Measurements from ENCODE around the gene SH3BP4.
A peak's percentile ranks its signal among the peaks of the same experiment; 100 is the strongest.

The SH3BP4 gene

DNA sequence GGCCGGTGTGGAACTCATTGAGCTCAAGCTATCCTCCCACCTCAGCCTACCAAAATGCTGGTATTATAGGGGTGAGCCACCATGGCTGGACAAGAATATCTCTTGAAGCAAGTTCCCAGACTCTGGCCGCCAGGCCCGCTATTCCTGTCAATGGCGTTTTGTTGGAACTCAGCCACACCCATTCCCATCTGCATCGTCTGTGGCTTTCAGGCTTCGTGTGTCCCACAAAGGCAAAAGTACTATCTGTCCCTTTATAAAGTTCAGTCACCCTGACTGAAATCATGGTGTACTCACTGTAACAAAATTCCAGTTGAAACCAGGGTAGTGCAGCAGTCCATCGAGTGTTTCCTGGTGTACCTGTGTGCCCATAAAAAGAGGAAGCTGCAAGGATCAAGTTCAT lies 96.7 kb downstream of the SH3BP4 start:
- TF ChIP-seq TAF1 (IDR thresholded peaks at IDR 0.05; ENCODE audit: borderline replicate concordance, insufficient read depth, low read length) (no peak), SIN3A (IDR thresholded peaks at IDR 0.05; ENCODE audit: borderline replicate concordance, insufficient read depth, low read length) (no peak), FOXP2 (optimal IDR thresholded peaks at IDR 0.05; ENCODE audit: borderline replicate concordance, extremely low read depth, extremely low read length, insufficient read depth) (no peak), POLR2AphosphoS5 (IDR thresholded peaks at IDR 0.05; ENCODE audit: low read depth, low read length) (no peak)
- TF ChIP-seq, protein P1, sequence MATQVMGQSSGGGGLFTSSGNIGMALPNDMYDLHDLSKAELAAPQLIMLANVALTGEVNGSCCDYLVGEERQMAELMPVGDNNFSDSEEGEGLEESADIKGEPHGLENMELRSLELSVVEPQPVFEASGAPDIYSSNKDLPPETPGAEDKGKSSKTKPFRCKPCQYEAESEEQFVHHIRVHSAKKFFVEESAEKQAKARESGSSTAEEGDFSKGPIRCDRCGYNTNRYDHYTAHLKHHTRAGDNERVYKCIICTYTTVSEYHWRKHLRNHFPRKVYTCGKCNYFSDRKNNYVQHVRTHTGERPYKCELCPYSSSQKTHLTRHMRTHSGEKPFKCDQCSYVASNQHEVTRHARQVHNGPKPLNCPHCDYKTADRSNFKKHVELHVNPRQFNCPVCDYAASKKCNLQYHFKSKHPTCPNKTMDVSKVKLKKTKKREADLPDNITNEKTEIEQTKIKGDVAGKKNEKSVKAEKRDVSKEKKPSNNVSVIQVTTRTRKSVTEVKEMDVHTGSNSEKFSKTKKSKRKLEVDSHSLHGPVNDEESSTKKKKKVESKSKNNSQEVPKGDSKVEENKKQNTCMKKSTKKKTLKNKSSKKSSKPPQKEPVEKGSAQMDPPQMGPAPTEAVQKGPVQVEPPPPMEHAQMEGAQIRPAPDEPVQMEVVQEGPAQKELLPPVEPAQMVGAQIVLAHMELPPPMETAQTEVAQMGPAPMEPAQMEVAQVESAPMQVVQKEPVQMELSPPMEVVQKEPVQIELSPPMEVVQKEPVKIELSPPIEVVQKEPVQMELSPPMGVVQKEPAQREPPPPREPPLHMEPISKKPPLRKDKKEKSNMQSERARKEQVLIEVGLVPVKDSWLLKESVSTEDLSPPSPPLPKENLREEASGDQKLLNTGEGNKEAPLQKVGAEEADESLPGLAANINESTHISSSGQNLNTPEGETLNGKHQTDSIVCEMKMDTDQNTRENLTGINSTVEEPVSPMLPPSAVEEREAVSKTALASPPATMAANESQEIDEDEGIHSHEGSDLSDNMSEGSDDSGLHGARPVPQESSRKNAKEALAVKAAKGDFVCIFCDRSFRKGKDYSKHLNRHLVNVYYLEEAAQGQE (IDR thresholded peaks at IDR 0.05; ENCODE audit: insufficient read depth in 1 of 2, low read depth in 2 of 2, low read length in 2 of 2): no peak

- TF ChIP-seq, protein P1 (IDR thresholded peaks at IDR 0.05; ENCODE audit: insufficient read depth in 1 of 2, low read depth in 2 of 2, low read length in 2 of 2): no peak
- TF ChIP-seq FOXP2 (optimal IDR thresholded peaks at IDR 0.05; ENCODE audit: borderline replicate concordance, extremely low read depth, extremely low read length, insufficient read depth) (no peak), SIN3A (IDR thresholded peaks at IDR 0.05; ENCODE audit: borderline replicate concordance, insufficient read depth, low read length) (no peak), POLR2AphosphoS5 (IDR thresholded peaks at IDR 0.05; ENCODE audit: low read depth, low read length) (no peak), TAF1 (IDR thresholded peaks at IDR 0.05; ENCODE audit: borderline replicate concordance, insufficient read depth, low read length) (no peak)
Observed at GRCh38 chr2:235049069-235049468, 97.3 kb downstream of the SH3BP4 start.

DNA sequence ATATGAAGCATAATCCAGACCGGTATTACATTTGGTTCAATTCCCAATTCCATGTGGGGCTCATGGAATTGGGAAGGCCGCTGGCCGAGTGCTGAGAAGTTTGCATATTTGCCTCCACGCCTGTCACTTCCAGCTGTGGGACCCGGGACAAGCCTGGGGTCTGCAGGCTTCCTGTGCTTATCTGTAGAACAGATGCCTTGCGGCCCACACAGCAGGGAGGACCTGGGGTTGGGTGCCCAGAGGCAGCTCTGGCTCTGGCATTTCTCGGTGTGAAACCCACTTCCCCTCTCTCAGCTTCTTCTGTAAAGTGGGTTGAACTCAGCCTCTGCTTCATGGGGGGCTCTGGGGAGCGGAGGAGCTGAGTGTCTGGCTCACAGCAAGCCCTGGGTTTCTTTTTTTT lies 97.9 kb downstream of the SH3BP4 start:
- TF ChIP-seq, protein P1 (IDR thresholded peaks at IDR 0.05; ENCODE audit: insufficient read depth in 1 of 2, low read depth in 2 of 2, low read length in 2 of 2): 0 out of 4 replicates have a peak, but pooled peaks of 1 of the 2 experiments have one; percentile 17
- no peak for TF ChIP-seq SIN3A (IDR thresholded peaks at IDR 0.05; ENCODE audit: borderline replicate concordance, insufficient read depth, low read length)

- TF ChIP-seq TAF1 (IDR thresholded peaks at IDR 0.05; ENCODE audit: borderline replicate concordance, insufficient read depth, low read length) (0 out of 2 replicates have a peak, but pooled peaks have one; percentile 27), POLR2AphosphoS5 (IDR thresholded peaks at IDR 0.05; ENCODE audit: low read depth, low read length) (no peak), SIN3A (IDR thresholded peaks at IDR 0.05; ENCODE audit: borderline replicate concordance, insufficient read depth, low read length) (peak; percentile 49; the same call in 1 of the 2 replicates), FOXP2 (optimal IDR thresholded peaks at IDR 0.05; ENCODE audit: borderline replicate concordance, extremely low read depth, extremely low read length, insufficient read depth) (peak; percentile 71)
- TF ChIP-seq, protein P1 (IDR thresholded peaks at IDR 0.05; ENCODE audit: insufficient read depth in 1 of 2, low read depth in 2 of 2, low read length in 2 of 2): peak in 1 of 2 experiments; percentile 11; a peak in 1 of 4 replicates
Observed at GRCh38 chr2:235050980-235051351, 99.1 kb downstream of the SH3BP4 start.
